GM12878 (cell line): ENCODE measurements around the gene MRPL27. TPM values are rescaled to one million over a fixed set of nuclear protein-coding genes. Genes with fewer than 3 reads are reported as not detected.

Experiments
- ATAC-seq: fragments of 200-7000 bp; cut with Tn5 transposase; 3 replicates; pipeline ENCODE4 v1.9.1; 2020; ENCODE audit warnings: mild to moderate bottlenecking, moderate library complexity
- BruUV-seq: library from RNA; stranded (reverse); fragments of 400-500 nt; replicated peaks from 2 replicates; lab custom pipeline; 2021; lab: Mats Ljungman, UMichigan
- CTCF ChIA-PET: fragments of 300-600 bp; sonication (Branson Sonifier 250); formaldehyde crosslinking; extraction: SDS; loops from one replicate; lab custom pipeline; 2021; ENCODE audit warnings: inconsistent platforms; lab: Yijun Ruan, JAX
- POLR2A ChIA-PET: fragments of 350-600 bp; formaldehyde crosslinking; extraction: SDS; loops from one replicate; lab custom pipeline; 2021; ENCODE audit warnings: inconsistent platforms; lab: Charles Lee
- RAD21 ChIA-PET: fragments of 300-600 bp; sonication (Branson Sonifier 250); formaldehyde crosslinking; loops from one replicate; lab custom pipeline; 2023; ENCODE audit warnings: antibody characterized with exemption; ENCODE audit not compliant: unreplicated experiment; lab: Charles Lee
- SMC1A ChIA-PET: fragments of 300-600 bp; sonication (Branson Sonifier 250); formaldehyde crosslinking; loops from one replicate; lab custom pipeline; 2023; ENCODE audit not compliant: unreplicated experiment, uncharacterized antibody; lab: Charles Lee
- DNase-seq: peaks from one replicate; pipeline ENCODE4 v3.0.0-alpha.2; 2011; ENCODE audit warnings: low read depth, low spot score
- FAIRE-seq: peaks from 3 replicates; lab custom pipeline; 2011; peaks lifted over from hg19 to GRCh38; lab: Jason Lieb, UNC
- H2AFZ ChIP-seq: 2 replicates; pipeline ENCODE4 v1.6.0; 2011; ENCODE audit warnings: low read depth, low read length, control low read depth; ENCODE audit not compliant: control insufficient read depth
- H3K27ac ChIP-seq: 2 replicates; pipeline ENCODE4 v1.5.1; 2011; ENCODE audit warnings: control low read depth; ENCODE audit not compliant: control insufficient read depth, insufficient read depth
- H3K27me3 ChIP-seq, 2 experiments: replicated peaks in 1 of 2; 2 replicates each; pipeline versions ENCODE4 v1.6.0 to v1.6.1; 2011; ENCODE audit warnings: low read length in 1 of 2; ENCODE audit not compliant: control insufficient read depth in 2 of 2, insufficient read depth in 2 of 2
- H3K36me3 ChIP-seq, 2 experiments: 2 replicates each; pipeline ENCODE4 v1.5.1; 2011; ENCODE audit warnings: low read length in 1 of 2; ENCODE audit not compliant: control insufficient read depth in 2 of 2, insufficient read depth in 2 of 2
- H3K4me1 ChIP-seq: 2 replicates; pipeline ENCODE4 v1.6.1; 2011; ENCODE audit warnings: mild to moderate bottlenecking, low read length, moderate library complexity, mixed read lengths; ENCODE audit not compliant: control insufficient read depth, insufficient read depth
- H3K4me2 ChIP-seq: 2 replicates; pipeline ENCODE4 v1.6.0; 2011; ENCODE audit warnings: control low read depth; ENCODE audit not compliant: control insufficient read depth, insufficient read depth
- H3K4me3 ChIP-seq: fragments of 200-600 bp; sonication (generic); 2 replicates; pipeline ENCODE4 v1.5.1; 2016
- H3K79me2 ChIP-seq: 2 replicates; pipeline ENCODE4 v1.6.0; 2011; ENCODE audit warnings: low read length; ENCODE audit not compliant: control insufficient read depth, insufficient read depth
- H3K9ac ChIP-seq: 2 replicates; pipeline ENCODE4 v1.8.0; 2011; ENCODE audit warnings: low read length, control low read depth, mixed read lengths; ENCODE audit not compliant: control insufficient read depth, insufficient read depth
- H3K9me3 ChIP-seq: replicated peaks from 3 replicates; pipeline ENCODE4 v1.5.1; 2011; ENCODE audit warnings: mild to moderate bottlenecking, low read length; ENCODE audit not compliant: control insufficient read depth, insufficient read depth
- H4K20me1 ChIP-seq: 2 replicates; pipeline ENCODE4 v1.6.0; 2011; ENCODE audit not compliant: control insufficient read depth, insufficient read depth
- CHD2 ChIP-seq: IDR thresholded peaks from 2 replicates; pipeline ENCODE4 v1.6.1; 2011; ENCODE audit warnings: low read depth, low read length, improper control_type of control experiment, borderline replicate concordance
- CREM ChIP-seq: IDR thresholded peaks from 2 replicates; pipeline ENCODE4 v1.6.1; 2014; ENCODE audit warnings: antibody characterized with exemption, low read depth
- HSF1 ChIP-seq: fragments of 150-350 bp; IDR thresholded peaks from 2 replicates; pipeline ENCODE4 v1.6.1; 2014; ENCODE audit warnings: mild to moderate bottlenecking, low read depth, low read length
- SMAD5 ChIP-seq: IDR thresholded peaks from 2 replicates; pipeline ENCODE4 v1.6.1; 2016; ENCODE audit warnings: antibody characterized with exemption, low read depth
- WGBS: methylation state at CpG from one replicate; pipeline ENCODE4 v1.1.6; 2016; ENCODE audit warnings: low lambda C conversion rate; ENCODE audit not compliant: insufficient replicate concordance, insufficient coverage; ENCODE audit errors: missing lambda C conversion rate; 5-methylcytosine and 5-hydroxymethylcytosine counted together
- in situ Hi-C: fragments of 300-500 bp; cut with MboI; formaldehyde crosslinking; loops from 9 replicates; pipeline ENCODE4 v1.14.3; 2018; ENCODE audit warnings: mixed read lengths
- intact Hi-C: fragments of 100-400 bp; cut with micrococcal nuclease; formaldehyde crosslinking; loops from one replicate; pipeline ENCODE4 v1.14.2; 2022; ENCODE audit not compliant: unreplicated experiment
- polyA plus RNA-seq, 11 experiments: library from polyadenylated mRNA; depleted of rRNA in 4 of 11; unstranded in 6 of 11; stranded (reverse) in 5 of 11; fragments of >200 nt; fragmentation: Nextera tagmentation in 4 of 11; fragmentation: Illumina TruSeq in 1 of 11; extraction: Ambion mirVana in 4 of 11; extraction: Trizol in 1 of 11; gene quantifications; 1 replicate in 1 of 11; 2 replicates in 10 of 11; pipeline versions ENCODE4 v1.2.1 to v1.2.3, GENCODE V29; 2011 to 2016; ENCODE audit warnings: inconsistent platforms in 2 of 11, missing spikeins in 2 of 11, low read depth in 1 of 11
- total RNA-seq, 4 experiments: library from RNA; depleted of rRNA in 3 of 4; stranded (reverse); fragments of >200 nt in 3 of 4; fragmentation: Illumina TruSeq in 1 of 4; extraction: Trizol in 1 of 4; gene quantifications; 2 replicates each; pipeline versions ENCODE4 v1.2.1 to v1.2.3, GENCODE V29; 2013 to 2021

MRPL27 gene
- total and polyA plus RNA-seq, 10 of the 15 experiments (the other 5 are each of a cell fraction or from before 2014, with no cell fraction given): 83.0 to 390 (median 131) TPM

- in situ Hi-C loops: no loop called here
- Histone ChIP-seq H3K79me2 (peaks cover 5% of the 10 kb centered on the region), H4K20me1 (no peaks in the 10 kb centered on the region), H3K4me2 (no peak overlapping the region), H2AFZ (no peak overlapping the region), H3K27me3 (no peaks in the 10 kb centered on the region), H3K9ac (no peak overlapping the region), H3K36me3 (no peaks in the 10 kb centered on the region), H3K4me3 (no peak overlapping the region), H3K4me1 (peaks cover 29% of the 10 kb centered on the region), H3K27ac (no peak overlapping the region)
- SMC1A ChIA-PET: interaction anchor here (0.6 to 2.0 kb wide), 2 partner anchors 32 to 125 kb away, joined by 3 to 9 read pairs; no protein-coding TSS in a partner anchor
- no TSS peak for BruUV-seq
- CTCF ChIA-PET: interaction anchor here (2.0 to 3.9 kb wide), 2 partner anchors 26 to 61 kb away, joined by 8 to 50 read pairs; partner anchors contain the start of gene LRRC59
- RAD21 ChIA-PET: interaction anchor here (2.3 kb wide), 1 partner anchor 57 kb away, joined by 11 read pairs; no protein-coding TSS in a partner anchor
- no peak for ATAC-seq
- no peak for DNase-seq
- 69% methylated on average over 2 of the region's 2 CpGs for WGBS
- TF ChIP-seq CREM: no peak
- TF ChIP-seq HSF1: no peak
- TF ChIP-seq CHD2: no peak
- no peak for TF ChIP-seq SMAD5
- TF ChIP-seq, all 136 proteins: peak for 0
- FAIRE-seq: no peak
- H3K9me3 ChIP-seq: no peaks in the 10 kb centered on the region
- POLR2A ChIA-PET: interaction anchor here (1.1 to 1.2 kb wide), 2 partner anchors 8 to 15 kb away, joined by 3 to 4 read pairs; no protein-coding TSS in a partner anchor
- intact Hi-C loops: no loop called here
Observed at GRCh38 chr17:50422738-50423137, 49.8 kb upstream of the MRPL27 start.
